GDM1 (cell line): ENCODE measurements around the gene ERN1.

Experiments used
- DNase-seq: peaks from one replicate; lab custom pipeline; 2025; lab: John Stamatoyannopoulos, UW

The ERN1 gene

GRCh38 chr17:64084086-64084939, 45.6 kb downstream of the ERN1 start:
- no peak for DNase-seq

DNA sequence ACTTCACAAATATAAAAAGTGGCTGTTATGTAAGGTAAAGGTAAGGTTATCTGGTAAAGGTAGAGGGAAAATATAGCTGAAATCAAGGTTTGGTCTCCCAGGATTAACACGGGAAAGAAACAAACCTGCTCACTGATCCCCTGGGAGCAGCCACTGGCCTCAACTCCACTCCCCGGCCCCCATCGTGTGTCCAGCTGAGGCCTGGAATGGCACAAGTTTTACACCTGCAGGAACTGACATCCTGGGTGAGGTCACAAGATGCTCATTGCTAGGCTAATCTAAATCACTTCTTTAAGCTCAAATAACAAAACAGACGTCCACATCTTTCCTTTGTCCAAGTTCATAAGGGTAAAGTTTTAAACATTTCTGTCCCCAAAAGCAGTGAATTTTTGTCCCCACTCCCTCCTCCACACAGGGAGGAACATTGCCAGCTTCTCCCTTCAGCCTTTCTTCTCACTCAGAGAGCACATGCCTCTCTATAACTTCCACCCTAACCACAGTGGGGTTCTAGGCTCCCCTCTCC, 46.3 kb downstream of the ERN1 start:
- no peak for DNase-seq

- no peak for DNase-seq
These were observed 46.9 kb downstream of the ERN1 start for GRCh38 chr17:64083093-64083492.

GRCh38 chr17:64081802-64082799, 47.8 kb downstream of the ERN1 start:
- no peak for DNase-seq

DNA sequence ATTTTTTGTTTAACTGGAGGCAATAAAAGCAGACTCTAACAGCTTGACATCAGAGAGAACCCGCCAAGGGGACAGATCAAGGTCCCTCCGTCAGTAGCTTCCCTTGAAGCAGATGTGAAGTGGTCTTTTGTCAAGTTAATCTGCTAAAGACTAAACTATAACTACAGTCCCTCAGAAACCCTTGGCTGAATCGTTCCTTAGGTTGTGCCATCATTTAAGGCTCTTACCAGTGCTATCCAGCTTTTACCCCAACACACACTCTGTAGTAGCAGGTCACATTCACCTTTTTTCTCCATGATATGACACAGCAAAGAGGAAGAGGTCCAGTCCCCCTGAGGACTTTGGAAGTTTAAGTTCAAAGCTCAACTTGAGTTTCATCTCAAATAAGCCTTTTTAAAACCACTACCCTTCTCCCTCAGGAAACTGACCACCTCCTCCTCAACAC, 49.7 kb downstream of the ERN1 start:
- DNase-seq, result no peak

GRCh38 chr17:64077379-64077778, 52.6 kb downstream of the ERN1 start:
- no peak for DNase-seq

- no peak for DNase-seq
These were observed 54.0 kb downstream of the ERN1 start for GRCh38 chr17:64075913-64076312.

GRCh38 chr17:64074704-64075426, 55.1 kb downstream of the ERN1 start:
- DNase-seq, result no peak

GRCh38 chr17:64073771-64074703, 55.9 kb downstream of the ERN1 start:
- DNase-seq, result peak; percentile 7

- no peak for DNase-seq
These were observed 58.8 kb downstream of the ERN1 start for GRCh38 chr17:64071111-64071510.

GRCh38 chr17:64070213-64070612, 59.7 kb downstream of the ERN1 start:
- no peak for DNase-seq

GRCh38 chr17:64069143-64069542, 60.8 kb downstream of the ERN1 start:
- DNase-seq, result no peak

DNA sequence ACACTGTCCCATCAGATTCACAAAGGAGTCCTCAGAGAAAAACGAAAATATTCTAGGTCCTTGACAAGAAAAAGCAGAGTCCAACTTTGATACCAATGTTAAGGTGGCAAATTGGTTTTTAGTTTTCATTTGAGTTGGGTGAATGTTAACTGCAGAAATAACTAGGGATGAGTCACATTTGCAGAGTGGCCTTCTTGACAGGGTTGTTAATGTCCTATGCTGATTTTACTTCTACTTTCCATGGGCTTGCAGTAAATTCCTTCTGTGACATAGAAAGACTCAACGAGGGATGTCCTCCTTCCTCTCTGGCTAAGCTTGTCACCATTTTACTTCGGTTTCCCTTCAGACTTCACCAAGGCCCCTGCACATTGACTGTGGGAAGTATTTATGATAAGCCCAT, 62.3 kb downstream of the ERN1 start:
- no peak for DNase-seq

GRCh38 chr17:64066716-64067115, 63.2 kb downstream of the ERN1 start:
- DNase-seq, result no peak

GRCh38 chr17:64065161-64065560, 64.8 kb downstream of the ERN1 start:
- no peak for DNase-seq

GRCh38 chr17:64064331-64064730, 65.6 kb downstream of the ERN1 start:
- DNase-seq, result no peak

DNA sequence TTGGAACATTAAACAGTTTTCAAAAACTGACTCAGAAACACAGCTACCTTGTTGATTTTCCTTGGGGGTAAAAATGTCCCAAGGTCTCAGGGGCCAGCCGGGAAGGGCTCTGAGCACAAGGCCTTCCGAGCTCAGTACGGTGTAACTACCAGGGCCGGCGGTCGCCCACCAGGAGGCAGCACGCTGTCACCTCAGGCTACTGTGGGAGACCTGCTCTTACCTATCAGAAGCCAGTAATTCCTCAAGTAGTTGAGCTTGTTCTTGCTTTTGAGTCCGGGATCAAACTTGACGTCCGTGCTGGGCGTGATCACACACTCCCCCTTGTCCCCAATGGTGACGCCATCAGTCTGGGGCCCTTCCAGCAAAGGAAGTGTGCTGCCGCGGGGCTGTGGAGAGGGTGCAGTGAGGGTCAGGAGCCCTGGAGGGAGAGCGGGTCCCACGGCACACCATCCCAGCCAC, 66.1 kb downstream of the ERN1 start:
- DNase-seq, result no peak

DNA sequence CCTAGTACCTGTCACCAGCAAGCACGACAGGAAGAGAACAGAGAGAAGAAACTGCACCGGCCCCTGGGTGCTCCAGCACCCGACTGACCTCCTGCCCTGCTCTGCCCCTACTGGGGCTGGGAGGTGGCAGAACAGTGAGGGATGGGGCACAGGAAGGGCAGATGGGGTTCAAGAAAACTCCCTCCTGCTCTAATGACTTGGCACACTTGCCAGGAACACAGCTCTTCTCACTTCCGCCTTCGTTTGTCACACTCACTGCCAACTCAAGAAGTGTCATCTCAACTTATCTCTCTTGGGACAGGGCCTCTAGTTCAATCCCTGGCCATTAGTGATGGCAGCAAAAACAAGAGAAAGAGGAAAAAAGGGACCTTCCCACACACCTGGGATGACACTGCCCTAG, 66.9 kb downstream of the ERN1 start:
- no peak for DNase-seq

DNA sequence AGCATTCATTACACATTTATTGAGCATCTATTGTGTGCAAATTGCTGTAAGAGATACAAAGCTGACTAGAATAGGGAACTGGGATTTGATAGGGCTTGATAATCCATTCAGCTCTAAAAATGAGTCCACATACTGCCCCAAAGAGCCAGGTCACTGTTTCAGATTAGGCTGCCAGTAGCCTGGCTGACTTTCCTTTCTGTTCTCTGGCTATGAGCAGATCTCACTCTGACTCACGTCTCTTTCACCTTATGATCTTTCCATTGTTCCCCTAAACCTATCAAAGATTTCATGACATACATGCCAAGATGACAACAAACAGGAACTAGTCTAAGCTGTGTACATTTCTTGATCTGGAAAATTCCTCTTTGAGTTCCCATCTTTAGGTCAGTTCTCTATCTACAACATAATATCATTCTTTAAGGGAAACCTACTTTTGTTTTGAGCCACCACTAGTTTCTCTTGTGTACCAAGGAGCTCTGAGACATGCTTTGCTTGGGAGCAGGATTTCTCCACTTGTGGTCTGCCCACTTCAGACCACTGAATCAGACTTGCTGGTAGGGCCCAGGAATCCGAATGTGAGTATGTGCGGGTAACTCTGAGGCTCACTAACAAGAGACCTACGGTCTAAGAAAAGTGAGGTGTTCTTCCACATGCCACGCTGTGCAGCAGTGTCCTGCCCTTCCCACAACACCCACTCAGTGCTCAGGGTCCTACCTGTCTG, 68.6 kb downstream of the ERN1 start:
- no peak for DNase-seq

- no peak for DNase-seq
These were observed 69.6 kb downstream of the ERN1 start for GRCh38 chr17:64060331-64060730.
